ENCODE measurements around the gene CHD6. TPM values are rescaled to one million over a fixed set of nuclear protein-coding genes. Genes with fewer than 3 reads are reported as not detected.

CHD6 gene
- total RNA-seq, 4 donors from 2014 or later, result 21.5 to 97.6 (median 53.7) TPM

DNA sequence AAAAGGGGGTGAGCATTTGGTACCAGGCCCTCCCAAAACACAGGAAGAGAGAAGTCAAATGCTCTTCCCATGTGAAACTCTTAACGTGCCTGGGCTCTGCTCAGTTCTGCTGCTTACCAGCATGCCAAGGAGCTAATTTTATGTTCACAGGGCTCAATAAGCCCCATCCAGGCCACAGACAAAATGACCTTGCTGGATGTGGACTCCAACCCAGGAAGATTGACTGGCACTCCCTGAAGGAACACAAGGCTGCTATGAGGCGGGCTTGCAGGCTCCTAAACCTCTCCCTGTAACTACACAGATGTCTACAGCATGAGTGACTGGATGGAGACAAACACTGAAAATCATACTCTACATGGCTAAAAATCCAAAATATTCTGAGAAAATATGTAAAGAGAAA, 50.6 kb downstream of the CHD6 start:
- intact Hi-C loops (cut with DNase I; ENCODE audit: low total_unique reads), result no loop called here
- Histone ChIP-seq H3K27ac (no peak overlapping the region), H3K4me1 (peaks cover 0 to 5% of the 10 kb centered on the region in 2 donors), H3K4me3 (no peak overlapping the region), H3K36me3 (no peaks in the 10 kb centered on the region), H3K9me3 (no peaks in the 10 kb centered on the region), H3K27me3 (no peaks in the 10 kb centered on the region)
- no peak for TF ChIP-seq POLR2A (IDR thresholded peaks at IDR 0.05)
- TF ChIP-seq, protein P1, sequence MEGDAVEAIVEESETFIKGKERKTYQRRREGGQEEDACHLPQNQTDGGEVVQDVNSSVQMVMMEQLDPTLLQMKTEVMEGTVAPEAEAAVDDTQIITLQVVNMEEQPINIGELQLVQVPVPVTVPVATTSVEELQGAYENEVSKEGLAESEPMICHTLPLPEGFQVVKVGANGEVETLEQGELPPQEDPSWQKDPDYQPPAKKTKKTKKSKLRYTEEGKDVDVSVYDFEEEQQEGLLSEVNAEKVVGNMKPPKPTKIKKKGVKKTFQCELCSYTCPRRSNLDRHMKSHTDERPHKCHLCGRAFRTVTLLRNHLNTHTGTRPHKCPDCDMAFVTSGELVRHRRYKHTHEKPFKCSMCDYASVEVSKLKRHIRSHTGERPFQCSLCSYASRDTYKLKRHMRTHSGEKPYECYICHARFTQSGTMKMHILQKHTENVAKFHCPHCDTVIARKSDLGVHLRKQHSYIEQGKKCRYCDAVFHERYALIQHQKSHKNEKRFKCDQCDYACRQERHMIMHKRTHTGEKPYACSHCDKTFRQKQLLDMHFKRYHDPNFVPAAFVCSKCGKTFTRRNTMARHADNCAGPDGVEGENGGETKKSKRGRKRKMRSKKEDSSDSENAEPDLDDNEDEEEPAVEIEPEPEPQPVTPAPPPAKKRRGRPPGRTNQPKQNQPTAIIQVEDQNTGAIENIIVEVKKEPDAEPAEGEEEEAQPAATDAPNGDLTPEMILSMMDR (IDR thresholded peaks at IDR 0.05), result no peak
- no peak for DNase-seq

DNA sequence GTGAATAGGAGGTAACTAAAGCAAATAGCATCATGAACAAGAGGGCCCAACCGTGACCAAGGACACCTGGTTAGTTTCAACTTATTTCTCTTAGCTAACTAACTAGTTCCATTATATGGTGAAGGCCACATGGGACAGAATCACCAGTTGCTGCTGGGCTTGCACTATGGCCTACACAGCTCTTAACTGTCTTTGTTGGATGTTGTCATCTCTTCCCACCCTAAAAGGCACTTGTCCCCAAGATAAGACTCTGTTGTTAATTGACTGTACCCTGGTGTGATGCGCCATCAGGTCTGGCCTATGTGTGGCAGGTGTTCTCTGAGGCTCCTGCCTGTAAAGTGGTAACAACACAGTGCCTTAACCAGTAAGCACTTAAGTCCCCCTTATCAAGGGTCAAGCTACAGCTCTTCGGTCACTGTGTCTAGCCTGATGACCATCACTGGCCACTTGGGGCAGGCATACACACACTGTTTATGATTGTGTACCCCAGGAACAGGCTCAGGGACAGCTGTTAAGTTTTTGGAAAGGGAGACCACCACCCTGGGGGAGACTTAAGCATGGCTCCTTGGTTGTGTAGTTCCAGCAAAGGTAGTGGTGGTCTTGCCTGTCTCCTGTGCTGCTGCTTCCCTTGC, 51.2 kb downstream of the CHD6 start:
- no peak for DNase-seq
- Histone ChIP-seq H3K4me1 (peaks cover 0 to 5% of the 10 kb centered on the region in 2 donors), H3K4me3 (no peak overlapping the region), H3K9me3 (no peaks in the 10 kb centered on the region), H3K27me3 (no peaks in the 10 kb centered on the region), H3K36me3 (no peaks in the 10 kb centered on the region), H3K27ac (no peak overlapping the region)
- TF ChIP-seq, protein P1 (IDR thresholded peaks at IDR 0.05), result no peak
- intact Hi-C loops (cut with DNase I; ENCODE audit: low total_unique reads), result no loop called here

DNA sequence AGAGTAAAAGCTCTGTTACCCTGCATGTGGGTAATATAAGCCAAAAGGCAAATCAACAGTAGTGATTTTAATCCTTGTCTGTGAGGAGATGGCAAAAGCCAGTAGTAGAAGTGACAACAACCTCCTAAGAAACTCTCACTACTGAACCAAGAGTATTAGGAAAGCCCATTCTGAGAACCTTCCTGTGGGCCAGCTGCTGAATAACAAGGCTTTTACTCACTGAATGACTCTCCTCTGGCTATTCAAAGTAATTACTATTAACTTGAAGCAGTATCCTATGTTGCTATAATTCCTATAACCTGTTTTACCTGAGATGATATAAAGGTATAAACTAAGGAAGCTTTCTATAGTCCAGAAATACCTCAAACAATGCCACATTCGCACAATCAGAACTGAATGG, 55.1 kb downstream of the CHD6 start:
- no peaks in the 10 kb centered on the region for H3K4me1 ChIP-seq
- intact Hi-C loops (cut with DNase I; ENCODE audit: low total_unique reads), result no loop called here
- no peaks in the 10 kb centered on the region for H3K36me3 ChIP-seq
- H3K27me3 ChIP-seq, result no peaks in the 10 kb centered on the region
- no peak for DNase-seq
- H3K4me3 ChIP-seq, result no peak overlapping the region
- no peak overlapping the region for H3K27ac ChIP-seq
- no peaks in the 10 kb centered on the region for H3K9me3 ChIP-seq
- TF ChIP-seq, protein P1 (IDR thresholded peaks at IDR 0.05), result no peak
- no peak for TF ChIP-seq POLR2A (IDR thresholded peaks at IDR 0.05)

DNA sequence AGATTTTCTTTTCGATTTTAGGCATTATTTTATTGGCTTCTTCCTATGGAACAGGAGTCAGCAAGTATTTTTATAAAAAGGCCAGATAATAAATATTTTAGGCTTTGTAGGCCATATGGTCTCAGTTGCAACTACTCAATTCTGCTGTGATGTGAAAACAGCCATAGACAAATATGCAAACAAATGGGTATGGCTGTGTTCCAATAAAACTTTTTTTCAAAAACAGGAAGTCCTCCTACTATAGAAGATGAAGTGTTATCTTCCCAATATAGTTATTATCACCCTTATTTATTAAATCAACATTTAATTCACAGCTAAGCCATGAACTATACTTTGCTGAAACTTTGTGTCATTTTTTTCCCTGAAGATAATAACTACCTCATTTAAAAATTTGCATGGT, 57.2 kb downstream of the CHD6 start:
- DNase-seq, result no peak
- H3K4me1 ChIP-seq, result no peaks in the 10 kb centered on the region
- intact Hi-C loops (cut with DNase I; ENCODE audit: low total_unique reads), result no loop called here
- TF ChIP-seq, protein P1 (IDR thresholded peaks at IDR 0.05), result no peak
- TF ChIP-seq POLR2A (IDR thresholded peaks at IDR 0.05), result no peak
- H3K4me3 ChIP-seq, result no peak overlapping the region
- H3K27me3 ChIP-seq, result no peaks in the 10 kb centered on the region
- H3K9me3 ChIP-seq, result no peaks in the 10 kb centered on the region
- H3K27ac ChIP-seq, result no peak overlapping the region
- no peaks in the 10 kb centered on the region for H3K36me3 ChIP-seq

DNA sequence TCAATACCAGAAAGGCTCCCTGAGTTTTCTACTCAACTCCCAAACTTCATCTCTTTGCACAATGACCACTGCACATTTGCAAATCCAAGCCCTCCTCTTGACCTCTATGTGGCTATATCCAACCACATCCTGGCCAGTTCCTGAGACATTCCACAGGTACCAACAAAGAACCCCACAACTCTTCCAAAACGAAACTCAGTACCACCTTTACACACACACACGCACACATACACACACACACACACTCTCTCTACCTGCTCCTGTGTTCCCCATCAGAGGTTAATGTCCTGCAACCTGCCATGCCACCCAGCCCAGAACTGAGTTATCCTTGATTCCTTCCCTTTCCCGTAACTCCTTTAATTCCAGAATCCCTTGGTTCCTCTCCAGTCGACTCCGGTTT, 58.5 kb downstream of the CHD6 start:
- H3K4me3 ChIP-seq, result no peak overlapping the region
- intact Hi-C loops (cut with DNase I; ENCODE audit: low total_unique reads), result no loop called here
- H3K27me3 ChIP-seq, result no peaks in the 10 kb centered on the region
- no peaks in the 10 kb centered on the region for H3K9me3 ChIP-seq
- no peak overlapping the region for H3K27ac ChIP-seq
- TF ChIP-seq POLR2A (IDR thresholded peaks at IDR 0.05), result no peak
- TF ChIP-seq, protein P1 (IDR thresholded peaks at IDR 0.05), result no peak
- no peak for DNase-seq
- H3K4me1 ChIP-seq, result no peaks in the 10 kb centered on the region
- no peaks in the 10 kb centered on the region for H3K36me3 ChIP-seq

Data from uterus (tissue), 4 donors.